Thymus (tissue), 11 donors: ENCODE data around the gene PDGFB. TPM values are rescaled to one million over a fixed set of nuclear protein-coding genes. Genes with fewer than 3 reads are reported as not detected.

Experiments
- DNase-seq, 9 donors: peaks; one replicate each; pipeline ENCODE4 v3.0.0-alpha.2; 2013; ENCODE audit warnings: low spot score in 9 of 9, low read depth in 6 of 9, missing footprints in 1 of 9
- H3K27ac ChIP-seq, 2 donors: one replicate each; pipeline ENCODE4 v1.5.1; 2013; ENCODE audit warnings: control low read depth in 1 of 2, low read depth in 1 of 2, low read length in 1 of 2, mild to moderate bottlenecking in 1 of 2, moderate library complexity in 1 of 2
- H3K27me3 ChIP-seq, 2 donors: one replicate each; pipeline ENCODE4 v1.5.1; 2013; ENCODE audit warnings: low read length in 1 of 2; ENCODE audit not compliant: control insufficient read depth in 2 of 2, insufficient read depth in 1 of 2
- H3K36me3 ChIP-seq, 2 donors: one replicate each; pipeline ENCODE4 v1.5.1; 2013; ENCODE audit warnings: low read length in 1 of 2, mild to moderate bottlenecking in 1 of 2, moderate library complexity in 1 of 2; ENCODE audit not compliant: control insufficient read depth in 2 of 2, insufficient read depth in 2 of 2
- H3K4me1 ChIP-seq, 2 donors: one replicate each; pipeline ENCODE4 v1.5.1; 2013; ENCODE audit warnings: low read length in 2 of 2; ENCODE audit not compliant: control insufficient read depth in 2 of 2, insufficient read depth in 2 of 2
- H3K4me3 ChIP-seq, 2 donors: one replicate each; pipeline ENCODE4 v1.5.1; 2013; ENCODE audit warnings: low read length in 2 of 2, control low read depth in 1 of 2, mild to moderate bottlenecking in 1 of 2
- H3K9me3 ChIP-seq, 2 donors: one replicate each; pipeline ENCODE4 v1.5.1; 2013; ENCODE audit warnings: low read length in 1 of 2, mild to moderate bottlenecking in 1 of 2; ENCODE audit not compliant: control insufficient read depth in 2 of 2, insufficient read depth in 1 of 2
- WGBS: extraction: QIAGEN DNeasy Blood & Tissue Kit; methylation state at CpG from one replicate; pipeline ENCODE4 v1.1.7; 2013; 5-methylcytosine and 5-hydroxymethylcytosine counted together
- polyA plus RNA-seq: library from polyadenylated mRNA; stranded (reverse); fragments of 200-250 nt; gene quantifications from one replicate; pipeline ENCODE4 v1.2.3, GENCODE V29; 2013
- total RNA-seq: library from RNA; stranded (reverse); fragments of 120-200 nt; gene quantifications from one replicate; pipeline ENCODE4 v1.2.4, GENCODE V29; 2013
- donor health status: healthy.

Gene PDGFB
- total and polyA plus RNA-seq, 2 donors, result 1.6 to 4.3 TPM

DNA sequence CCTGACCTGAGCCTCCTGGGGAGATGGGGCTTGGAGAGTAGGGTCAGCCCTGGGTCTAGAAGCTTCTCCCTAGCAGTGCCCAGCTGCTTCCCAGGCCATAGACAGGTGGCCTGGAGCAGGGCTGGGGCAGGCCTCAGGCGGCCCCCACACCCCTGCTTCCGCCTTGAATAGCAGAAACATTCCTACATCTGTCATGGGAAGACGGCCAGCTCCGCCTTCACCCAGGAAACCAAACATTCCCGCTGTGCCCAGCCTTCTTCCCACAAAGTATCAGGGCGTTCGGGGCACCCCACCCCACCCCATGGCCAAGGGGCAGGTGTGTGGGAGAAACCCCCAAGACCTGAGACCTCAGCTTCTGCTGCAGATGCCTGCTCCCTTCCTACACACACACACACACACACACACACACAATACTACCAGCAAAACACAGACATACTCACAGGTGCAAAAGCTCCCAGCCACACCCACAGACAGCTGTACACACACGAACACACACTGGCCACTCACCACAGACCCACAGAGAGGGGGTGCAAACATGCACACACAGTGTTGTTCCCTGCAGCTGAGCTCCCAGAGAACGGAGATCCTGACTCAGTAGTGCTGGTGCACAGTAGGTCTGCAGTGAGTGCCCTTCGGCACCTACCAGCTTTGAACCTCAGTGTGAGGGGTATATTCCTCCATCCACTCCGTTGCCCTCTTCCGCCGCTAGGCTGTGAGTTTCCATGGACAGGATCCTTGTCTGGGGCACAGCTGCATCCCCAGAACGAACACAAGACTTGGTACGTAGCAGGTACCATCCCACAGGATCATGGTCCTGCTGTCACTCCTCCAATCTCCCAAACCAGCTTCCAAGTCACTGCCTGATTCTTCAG, 37.4 kb downstream of the PDGFB start:
- H3K27me3 ChIP-seq, result peaks cover 0 to 22% of the 10 kb centered on the region in 2 donors
- peaks cover 2 to 12% of the 10 kb centered on the region in 2 donors for H3K4me1 ChIP-seq
- DNase-seq, result peak in 2 of 9 donors; percentile 19 to 54
- H3K4me3 ChIP-seq, result no peak overlapping the region
- H3K36me3 ChIP-seq, result no peaks in the 10 kb centered on the region
- H3K27ac ChIP-seq, result no peak overlapping the region
- H3K9me3 ChIP-seq, result no peaks in the 10 kb centered on the region
- WGBS, result 66% methylated on average over 15 of the region's 15 CpGs

DNA sequence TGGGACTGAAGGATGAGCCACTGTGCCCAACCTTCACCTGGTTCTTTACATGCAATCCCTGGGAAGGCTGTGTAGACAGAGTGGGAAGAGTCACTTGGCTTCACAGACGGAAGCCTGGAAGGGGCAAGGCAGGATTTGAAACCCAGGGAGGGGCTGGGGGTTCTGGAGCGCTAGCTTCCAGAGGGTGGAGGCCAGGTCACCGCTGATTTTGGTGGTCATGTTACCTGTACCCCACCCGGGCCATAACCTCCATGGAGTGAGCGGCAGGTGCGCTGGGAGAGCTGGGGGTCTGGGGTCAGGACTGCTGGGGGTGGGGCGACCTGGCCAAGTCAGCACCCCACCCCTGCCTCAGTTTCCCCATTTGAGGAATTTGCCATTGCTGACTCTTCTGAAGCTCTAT, 38.3 kb downstream of the PDGFB start:
- no peak overlapping the region for H3K4me3 ChIP-seq
- DNase-seq, result no peak
- no peaks in the 10 kb centered on the region for H3K36me3 ChIP-seq
- no peaks in the 10 kb centered on the region for H3K9me3 ChIP-seq
- H3K27ac ChIP-seq, result no peak overlapping the region
- H3K4me1 ChIP-seq, result peaks cover 2 to 12% of the 10 kb centered on the region in 2 donors
- WGBS, result 98% methylated on average over 7 of the region's 7 CpGs
- H3K27me3 ChIP-seq, result peaks cover 0 to 22% of the 10 kb centered on the region in 2 donors

DNA sequence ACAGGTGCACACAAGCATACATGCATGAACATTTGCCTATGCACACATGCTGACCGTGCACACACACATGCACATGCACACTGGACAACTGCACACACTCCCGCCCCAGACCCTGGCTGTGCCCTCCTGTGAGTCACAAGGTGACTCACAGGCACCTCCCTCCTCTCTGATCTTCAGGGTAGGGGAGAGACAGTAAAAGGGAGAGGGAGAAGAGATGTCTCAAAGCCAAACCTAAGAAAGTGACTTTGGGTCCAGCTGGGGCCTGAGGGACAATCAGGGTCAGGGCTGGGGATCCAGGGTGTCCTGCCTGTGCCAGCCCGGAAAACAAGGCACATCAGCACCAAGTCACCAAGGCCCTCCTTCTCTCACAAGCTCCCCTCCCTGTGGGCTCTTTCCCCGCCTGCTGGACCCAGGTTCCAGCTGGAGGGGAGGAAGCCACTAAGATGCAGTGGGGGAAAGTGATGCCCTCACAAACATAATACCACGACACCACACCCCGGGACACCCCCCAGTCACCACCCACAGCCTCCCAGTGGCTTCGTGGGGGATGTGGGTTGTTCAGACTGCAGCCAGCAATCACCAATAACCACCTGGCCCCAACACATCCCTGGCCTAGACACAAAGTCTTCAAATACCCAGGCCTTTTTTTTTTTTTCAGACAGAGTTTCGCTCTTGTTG, 39.3 kb downstream of the PDGFB start:
- H3K36me3 ChIP-seq, result no peaks in the 10 kb centered on the region
- peak in 1 of 9 donors; percentile 15 for DNase-seq
- WGBS, result 46% methylated on average over 8 of the region's 8 CpGs
- no peaks in the 10 kb centered on the region for H3K9me3 ChIP-seq
- H3K27ac ChIP-seq, result no peak overlapping the region
- peaks cover 2 to 12% of the 10 kb centered on the region in 2 donors for H3K4me1 ChIP-seq
- H3K4me3 ChIP-seq, result no peak overlapping the region
- H3K27me3 ChIP-seq, result peaks cover 0 to 22% of the 10 kb centered on the region in 2 donors

DNA sequence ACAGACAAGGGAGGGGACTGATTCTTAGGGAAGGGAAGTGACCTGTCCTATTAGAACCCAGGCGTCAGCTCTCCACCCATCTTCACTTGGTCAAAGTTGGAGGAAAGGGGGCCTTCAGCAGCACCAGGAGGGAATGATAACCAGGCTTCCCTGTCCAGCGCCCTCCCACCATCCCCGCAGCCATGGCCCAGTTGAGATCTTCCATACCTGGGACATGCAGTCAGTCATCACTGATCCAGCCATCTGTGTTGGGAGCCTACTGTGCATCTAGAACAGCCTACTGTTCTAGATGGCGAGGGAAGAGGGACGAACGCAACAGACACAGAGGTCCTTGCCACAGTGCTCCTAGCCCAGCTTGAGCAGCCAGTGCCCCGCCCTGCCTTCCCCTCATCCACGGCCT, 40.6 kb downstream of the PDGFB start:
- Histone ChIP-seq H3K27me3 (peaks cover 0 to 18% of the 10 kb centered on the region in 2 donors), H3K9me3 (no peaks in the 10 kb centered on the region), H3K27ac (no peak overlapping the region), H3K36me3 (no peaks in the 10 kb centered on the region), H3K4me3 (no peak overlapping the region), H3K4me1 (peaks cover 2 to 12% of the 10 kb centered on the region in 2 donors)
- 97% methylated on average over 8 of the region's 8 CpGs for WGBS
- DNase-seq, result no peak

DNA sequence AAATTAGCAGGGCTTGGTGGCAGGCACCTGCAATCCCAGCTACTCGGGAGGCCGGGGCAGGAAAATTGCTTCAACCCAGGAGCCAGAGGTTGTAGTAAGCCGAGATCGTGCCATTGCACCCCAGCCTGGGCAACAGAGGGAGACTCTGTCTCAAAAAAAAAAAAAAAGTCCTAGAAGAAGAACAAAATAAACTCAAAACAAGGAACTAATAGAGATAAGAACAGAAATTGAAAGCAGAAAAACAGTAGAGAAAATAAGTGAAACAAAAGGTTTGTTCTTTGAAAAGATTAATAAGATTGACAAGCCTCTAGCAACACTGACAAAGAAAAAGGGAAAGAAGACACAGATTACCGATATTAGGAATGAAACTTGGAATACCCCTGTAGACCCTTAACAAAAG, 47.2 kb downstream of the PDGFB start:
- Histone ChIP-seq H3K4me1 (no peaks in the 10 kb centered on the region), H3K27me3 (peaks cover 0 to 10% of the 10 kb centered on the region in 2 donors), H3K36me3 (no peaks in the 10 kb centered on the region), H3K27ac (no peak overlapping the region), H3K4me3 (no peak overlapping the region), H3K9me3 (peaks cover 2 to 5% of the 10 kb centered on the region in 2 donors)
- WGBS, result 95% methylated on average over 5 of the region's 5 CpGs
- DNase-seq, result no peak

DNA sequence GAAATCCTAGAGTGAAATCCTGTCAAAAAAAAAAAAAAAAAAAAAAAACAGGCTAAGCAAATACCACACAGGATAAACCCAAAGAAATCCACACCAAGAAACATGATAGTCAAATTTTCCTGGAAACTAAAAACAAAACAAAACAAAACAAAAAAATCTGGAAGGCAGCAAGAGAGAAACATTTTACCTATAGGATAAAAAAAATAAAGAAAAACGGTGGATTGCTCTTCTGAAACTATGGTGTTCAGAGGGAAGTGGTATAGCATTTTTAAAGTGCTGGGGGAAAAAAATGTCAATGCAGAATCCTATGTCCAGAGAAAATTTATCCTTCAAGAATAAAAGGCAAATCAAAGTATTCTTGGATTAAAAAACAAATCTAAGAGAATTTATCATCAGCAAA, 50.7 kb downstream of the PDGFB start:
- WGBS, result 93% methylated on average over 1 of the region's 1 CpG
- H3K27ac ChIP-seq, result no peak overlapping the region
- H3K4me3 ChIP-seq, result no peak overlapping the region
- DNase-seq, result no peak
- H3K27me3 ChIP-seq, result peaks cover 0 to 17% of the 10 kb centered on the region in 2 donors
- no peaks in the 10 kb centered on the region for H3K4me1 ChIP-seq
- peaks cover 2 to 4% of the 10 kb centered on the region in 2 donors for H3K9me3 ChIP-seq
- no peaks in the 10 kb centered on the region for H3K36me3 ChIP-seq

DNA sequence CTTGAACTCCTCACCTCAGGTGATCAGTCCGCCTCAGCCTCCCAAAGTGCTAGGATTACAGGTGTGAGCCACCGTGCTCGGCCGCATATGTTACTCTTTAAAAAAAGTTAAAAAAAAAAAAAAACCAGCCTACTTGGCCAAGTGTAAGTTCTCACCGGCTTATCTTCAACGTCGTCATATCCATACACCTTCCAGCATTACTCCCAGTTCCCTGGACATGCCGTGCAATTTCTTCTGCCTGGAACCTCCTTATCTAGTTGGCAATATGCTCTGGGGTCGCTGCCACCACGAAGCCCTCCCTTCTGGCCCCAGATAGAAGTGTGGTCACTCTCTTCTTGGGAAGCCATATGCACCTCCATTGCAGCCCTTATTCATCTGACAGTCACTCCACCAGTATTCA, 56.0 kb downstream of the PDGFB start:
- no peak overlapping the region for H3K27ac ChIP-seq
- no peak overlapping the region for H3K4me3 ChIP-seq
- WGBS, result 91% methylated on average over 10 of the region's 10 CpGs
- no peaks in the 10 kb centered on the region for H3K36me3 ChIP-seq
- H3K4me1 ChIP-seq, result no peaks in the 10 kb centered on the region
- no peak for DNase-seq
- peaks cover 2 to 6% of the 10 kb centered on the region in 2 donors for H3K9me3 ChIP-seq
- H3K27me3 ChIP-seq, result peaks cover 0 to 29% of the 10 kb centered on the region in 2 donors

GRCh38 chr22:39185601-39186012, 59.2 kb downstream of the PDGFB start:
- Histone ChIP-seq H3K4me1 (no peaks in the 10 kb centered on the region), H3K27ac (no peak overlapping the region)
- WGBS, result 87% methylated on average over 11 of the region's 11 CpGs

More at GRCh38 chr22:39185601-39186012, 59.2 kb downstream of the PDGFB start:
- Histone ChIP-seq H3K4me3 (no peak overlapping the region), H3K27me3 (peaks cover 0 to 22% of the 10 kb centered on the region in 2 donors), H3K36me3 (no peaks in the 10 kb centered on the region), H3K9me3 (peaks cover 1 to 20% of the 10 kb centered on the region in 2 donors)
- no peak for DNase-seq
